ENCODE results near the gene POU2F3. TPM values are rescaled to one million over a fixed set of nuclear protein-coding genes. Genes with fewer than 3 reads are reported as not detected.

The POU2F3 gene
- total RNA-seq, 1 experiment from 2014 or later, result 0.62 TPM

DNA sequence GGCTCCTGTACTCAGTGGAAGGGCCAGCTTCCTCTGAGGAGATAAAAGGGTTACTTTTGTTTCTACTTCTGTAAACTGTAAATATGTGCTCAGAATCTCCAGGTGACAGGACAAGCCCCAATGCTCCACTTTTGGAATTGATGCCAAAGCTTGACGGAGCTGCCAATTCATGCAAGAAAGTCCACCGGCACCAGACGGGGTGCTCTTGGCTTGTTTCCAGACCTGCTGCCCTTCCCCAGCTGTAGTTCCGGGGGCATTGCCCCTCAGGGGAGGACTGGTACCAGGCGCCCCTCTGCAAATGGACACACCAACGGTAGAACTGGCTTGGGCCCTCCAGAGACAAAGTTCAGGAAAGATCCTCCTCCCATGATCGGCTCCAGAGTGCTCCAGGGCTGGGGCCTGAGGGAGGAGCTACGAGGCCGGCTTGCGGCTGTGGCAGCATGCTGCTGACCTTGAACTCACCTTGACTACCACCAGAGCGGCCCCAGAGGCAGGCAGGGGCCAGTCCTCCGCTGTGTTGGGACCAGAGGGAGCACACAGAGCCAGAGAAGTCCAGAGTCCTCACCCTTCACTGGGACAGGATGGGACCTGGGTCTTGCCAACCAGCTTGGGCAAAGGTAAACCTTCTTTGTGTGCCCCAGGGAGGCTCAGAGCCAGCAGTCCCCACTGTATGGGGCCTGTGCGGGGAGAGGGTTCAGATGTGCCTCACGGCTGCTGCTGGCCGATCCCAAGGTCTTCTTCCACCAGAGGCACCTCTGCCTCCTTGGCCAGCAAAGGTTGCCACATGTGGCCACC lies 46.9 kb upstream of the POU2F3 start:
- no peak overlapping the region for H3K27ac ChIP-seq (ENCODE audit: low read length)
- H3K36me3 ChIP-seq (ENCODE audit: low read depth, low read length), result no peaks in the 10 kb centered on the region
- CTCF ChIA-PET, result no interaction called here
- no peaks in the 10 kb centered on the region for H3K9me3 ChIP-seq (ENCODE audit: low read length)
- no TSS peak for BruUV-seq (replicated peaks)
- TF ChIP-seq CTCF (conservative IDR thresholded peaks at IDR 0.05; ENCODE audit: low read depth, low read length) (no peak), EZH2 (IDR thresholded peaks at IDR 0.05; ENCODE audit: low read length, unreplicated experiment) (no peak), EZH2phosphoT487 (IDR thresholded peaks at IDR 0.05; ENCODE audit: borderline replicate concordance, low read length) (no peak)
- H2AFZ ChIP-seq (ENCODE audit: low read length), result no peak overlapping the region
- no peak for DNase-seq
- peaks cover 23% of the 10 kb centered on the region for H3K27me3 ChIP-seq (ENCODE audit: low read length)
- H3K4me2 ChIP-seq (ENCODE audit: low read length), result no peak overlapping the region
- no peak overlapping the region for H3K4me3 ChIP-seq (ENCODE audit: low read length)
- H3K9me2 ChIP-seq (replicated peaks; ENCODE audit: low read length), result no peaks in the 10 kb centered on the region
- POLR2A ChIA-PET (ENCODE audit: unreplicated experiment), result no interaction called here
- no peaks in the 10 kb centered on the region for H3K79me2 ChIP-seq (ENCODE audit: low read length)
- ATAC-seq, result no peak
- no peak overlapping the region for H3K9ac ChIP-seq (ENCODE audit: low read length)
- H3K4me1 ChIP-seq (ENCODE audit: insufficient read depth, low read length), result no peaks in the 10 kb centered on the region
- no peaks in the 10 kb centered on the region for H4K20me1 ChIP-seq (ENCODE audit: low read length)
- no peaks in the 10 kb centered on the region for H3F3A ChIP-seq (ENCODE audit: low read length, unreplicated experiment)
- intact Hi-C loops (cut with micrococcal nuclease), result no loop called here

GRCh38 chr11:120194166-120194565 lies 45.8 kb upstream of the POU2F3 start:
- H3K9me2 ChIP-seq (replicated peaks; ENCODE audit: low read length), result no peaks in the 10 kb centered on the region
- H3K4me2 ChIP-seq (ENCODE audit: low read length), result no peak overlapping the region
- H2AFZ ChIP-seq (ENCODE audit: low read length), result no peak overlapping the region
- no peaks in the 10 kb centered on the region for H3K36me3 ChIP-seq (ENCODE audit: low read depth, low read length)
- intact Hi-C loops (cut with micrococcal nuclease), result no loop called here
- H3K9ac ChIP-seq (ENCODE audit: low read length), result no peak overlapping the region
- no peaks in the 10 kb centered on the region for H3F3A ChIP-seq (ENCODE audit: low read length, unreplicated experiment)
- no peak overlapping the region for H3K4me3 ChIP-seq (ENCODE audit: low read length)
- no peaks in the 10 kb centered on the region for H3K79me2 ChIP-seq (ENCODE audit: low read length)
- H3K27ac ChIP-seq (ENCODE audit: low read length), result no peak overlapping the region
- ChIA-PET CTCF (interaction anchor here (0.6 kb wide), 1 partner anchor 512 kb away, joined by 4 read pairs; no protein-coding TSS in a partner anchor), POLR2A (ENCODE audit: unreplicated experiment) (no interaction called here)
- no peaks in the 10 kb centered on the region for H3K9me3 ChIP-seq (ENCODE audit: low read length)
- DNase-seq (no peak), ATAC-seq (no peak)
- TF ChIP-seq EZH2phosphoT487 (IDR thresholded peaks at IDR 0.05; ENCODE audit: borderline replicate concordance, low read length) (no peak), CTCF (conservative IDR thresholded peaks at IDR 0.05; ENCODE audit: low read depth, low read length) (no peak), EZH2 (IDR thresholded peaks at IDR 0.05; ENCODE audit: low read length, unreplicated experiment) (no peak)
- no peaks in the 10 kb centered on the region for H3K4me1 ChIP-seq (ENCODE audit: insufficient read depth, low read length)
- no TSS peak for BruUV-seq (replicated peaks)
- no peaks in the 10 kb centered on the region for H4K20me1 ChIP-seq (ENCODE audit: low read length)
- peaks cover 23% of the 10 kb centered on the region for H3K27me3 ChIP-seq (ENCODE audit: low read length)

GRCh38 chr11:120195601-120196320 lies 44.2 kb upstream of the POU2F3 start:
- H3K9me2 ChIP-seq (replicated peaks; ENCODE audit: low read length), result no peaks in the 10 kb centered on the region
- no peaks in the 10 kb centered on the region for H3K4me1 ChIP-seq (ENCODE audit: insufficient read depth, low read length)
- no peak overlapping the region for H3K4me3 ChIP-seq (ENCODE audit: low read length)
- no peak overlapping the region for H2AFZ ChIP-seq (ENCODE audit: low read length)
- H4K20me1 ChIP-seq (ENCODE audit: low read length), result no peaks in the 10 kb centered on the region
- H3K27ac ChIP-seq (ENCODE audit: low read length), result no peak overlapping the region
- no peak for DNase-seq
- ChIA-PET POLR2A (ENCODE audit: unreplicated experiment) (no interaction called here), CTCF (no interaction called here)
- no peaks in the 10 kb centered on the region for H3K79me2 ChIP-seq (ENCODE audit: low read length)
- no peak overlapping the region for H3K9ac ChIP-seq (ENCODE audit: low read length)
- H3K27me3 ChIP-seq (ENCODE audit: low read length), result peaks cover 15% of the 10 kb centered on the region
- H3F3A ChIP-seq (ENCODE audit: low read length, unreplicated experiment), result no peaks in the 10 kb centered on the region
- no peaks in the 10 kb centered on the region for H3K9me3 ChIP-seq (ENCODE audit: low read length)
- no peak overlapping the region for H3K4me2 ChIP-seq (ENCODE audit: low read length)
- intact Hi-C loops (cut with micrococcal nuclease), result no loop called here
- TF ChIP-seq EZH2phosphoT487 (IDR thresholded peaks at IDR 0.05; ENCODE audit: borderline replicate concordance, low read length) (no peak), EZH2 (IDR thresholded peaks at IDR 0.05; ENCODE audit: low read length, unreplicated experiment) (no peak), CTCF (conservative IDR thresholded peaks at IDR 0.05; ENCODE audit: low read depth, low read length) (no peak)
- ATAC-seq, result no peak
- no peaks in the 10 kb centered on the region for H3K36me3 ChIP-seq (ENCODE audit: low read depth, low read length)
- BruUV-seq (replicated peaks), result no TSS peak
